Ovary (tissue), 9 donors: ENCODE data around the gene NDUFS6. TPM values are rescaled to one million over a fixed set of nuclear protein-coding genes. Genes with fewer than 3 reads are reported as not detected.

Experiments
- DNase-seq, 5 donors: peaks; one replicate each; pipeline ENCODE4 v3.0.0-alpha.2; 2019 to 2020
- H3K27ac ChIP-seq, 2 donors: fragments of 200-600 bp; one replicate each; pipeline versions ENCODE4 v1.5.1 to v1.8.0; 2019 to 2022
- H3K27me3 ChIP-seq: fragments of 200-600 bp; one replicate; pipeline ENCODE4 v1.8.0; 2022
- H3K36me3 ChIP-seq: fragments of 200-600 bp; sonication (generic); one replicate; pipeline ENCODE4 v1.5.1; 2019
- H3K4me1 ChIP-seq: one replicate; pipeline ENCODE4 v1.8.1; 2013; ENCODE audit warnings: mild to moderate bottlenecking, moderate library complexity; ENCODE audit not compliant: insufficient read depth
- H3K4me3 ChIP-seq: fragments of 200-600 bp; sonication (generic); one replicate; pipeline ENCODE4 v1.5.1; 2017
- H3K9me3 ChIP-seq, 2 donors: fragments of 200-600 bp in 1 of 2; sonication (generic) in 1 of 2; one replicate each; pipeline versions ENCODE4 v1.5.1 to v1.8.1; 2013 to 2019; ENCODE audit warnings: mild to moderate bottlenecking in 1 of 2, moderate library complexity in 1 of 2
- CTCF ChIP-seq, 3 donors: fragments of 450-650 bp in 2 of 3; fragments of 200-600 bp in 1 of 3; IDR thresholded peaks; one replicate each; pipeline versions ENCODE4 v1.5.1 to v1.8.0; 2016 to 2022; ENCODE audit warnings: antibody characterized with exemption in 3 of 3, mild to moderate bottlenecking in 1 of 3
- EP300 ChIP-seq: sonication (generic); formaldehyde crosslinking; IDR thresholded peaks from one replicate; pipeline ENCODE4 v1.6.1; 2017; ENCODE audit warnings: antibody characterized with exemption
- POLR2A ChIP-seq: fragments of 450-650 bp; IDR thresholded peaks from one replicate; pipeline ENCODE4 v1.6.1; 2017; ENCODE audit warnings: antibody characterized with exemption, mild to moderate bottlenecking, moderate library complexity
- WGBS, 3 donors: extraction: QIAGEN DNeasy Blood & Tissue Kit in 1 of 3; methylation state at CpG; one replicate each; pipeline versions ENCODE4 v1.1.5 to v1.1.7; 2013 to 2017; 5-methylcytosine and 5-hydroxymethylcytosine counted together
- intact Hi-C, 4 donors: fragments of 100-400 bp; cut with DNase I; formaldehyde crosslinking; loops; one replicate each; pipeline versions ENCODE4 v1.11.0 to v1.15.1; 2022 to 2023
- polyA plus RNA-seq, 2 donors: library from polyadenylated mRNA; stranded (reverse); fragments of 200-250 nt in 1 of 2; fragments of 350-450 nt in 1 of 2; fragmentation: Illumina TruSeq in 1 of 2; extraction: RNeasy Lipid Tissue Mini Kit (QIAGEN cat#74804) in 1 of 2; gene quantifications; one replicate each; pipeline ENCODE4 v1.2.3, GENCODE V29; 2013 to 2014
- total RNA-seq, 7 donors: library from RNA; depleted of rRNA in 2 of 7; stranded (reverse); fragments of >200 nt in 2 of 7; fragmentation: NEBNext Ultra II Directional in 3 of 7; extraction: Animal tissue kit (Norgen Biotek cat#: 25700) in 3 of 7; gene quantifications; one replicate each; pipeline versions ENCODE4 v1.1.0 to v1.2.4, GENCODE V29; 2016 to 2023
- donor health status: DM: no; HTN: no; CAD: no; lungs with moderate emphysema.
- donor health status: DM: no; HTN: no; CAD: no.
- donor health status: Bipolar disorder and iron deficiency.
- donor health status: DM: yes; HTN: yes; CAD: no.
- donor health status: DM: no; HTN: no; CAD: no.
- donor health status: DM: yes; HTN: yes; CAD: no.

NDUFS6 gene
- total and polyA plus RNA-seq, 9 donors: 16.3 to 50.8 (median 21.5) TPM

- H3K27ac ChIP-seq: no peak overlapping the region
- no peaks in the 10 kb centered on the region for H3K27me3 ChIP-seq
- H3K9me3 ChIP-seq: no peaks in the 10 kb centered on the region
- no peak overlapping the region for H3K4me3 ChIP-seq
- intact Hi-C loops: no loop called here
- TF ChIP-seq EP300 (no peak), POLR2A (no peak), CTCF (IDR thresholded peaks at IDR 0.05) (no peak)
- WGBS, 3 donors: 60 to 67% (median 61%) methylated on average over 6 of the region's 6 CpGs
- H3K36me3 ChIP-seq: no peaks in the 10 kb centered on the region
- no peak for DNase-seq
- peaks cover 2% of the 10 kb centered on the region for H3K4me1 ChIP-seq
Measured at GRCh38 chr5:1770443-1770802, 30.8 kb upstream of the NDUFS6 start.

GRCh38 chr5:1771149-1772065, 29.8 kb upstream of the NDUFS6 start:
- Histone ChIP-seq H3K36me3 (no peaks in the 10 kb centered on the region), H3K4me1 (peaks cover 2% of the 10 kb centered on the region), H3K9me3 (no peaks in the 10 kb centered on the region), H3K27ac (no peak overlapping the region), H3K27me3 (no peaks in the 10 kb centered on the region), H3K4me3 (no peak overlapping the region)
- WGBS, 3 donors: 62 to 71% (median 70%) methylated on average over 20 of the region's 20 CpGs
- no peak for DNase-seq
- intact Hi-C loops: no loop called here
- TF ChIP-seq CTCF (IDR thresholded peaks at IDR 0.05) (no peak), EP300 (no peak), POLR2A (no peak)

- Histone ChIP-seq H3K27ac (no peak overlapping the region), H3K36me3 (no peaks in the 10 kb centered on the region), H3K4me3 (no peak overlapping the region), H3K9me3 (no peaks in the 10 kb centered on the region), H3K4me1 (no peaks in the 10 kb centered on the region), H3K27me3 (no peaks in the 10 kb centered on the region)
- WGBS, 3 donors: 3 to 6% (median 5%) methylated on average over 5 of the region's 5 CpGs
- TF ChIP-seq POLR2A (no peak), EP300 (no peak), CTCF (IDR thresholded peaks at IDR 0.05) (no peak)
- DNase-seq: no peak
- intact Hi-C loops: no loop called here
Measured at GRCh38 chr5:1772634-1773033, 28.6 kb upstream of the NDUFS6 start.

- no peaks in the 10 kb centered on the region for H3K4me1 ChIP-seq
- H3K27me3 ChIP-seq: no peaks in the 10 kb centered on the region
- 88 to 90% (median 90%) methylated on average over 6 of the region's 6 CpGs for WGBS, 3 donors
- H3K4me3 ChIP-seq: no peak overlapping the region
- no peaks in the 10 kb centered on the region for H3K36me3 ChIP-seq
- DNase-seq: no peak
- H3K27ac ChIP-seq: no peak overlapping the region
- TF ChIP-seq POLR2A: no peak
- no peak for TF ChIP-seq CTCF (IDR thresholded peaks at IDR 0.05)
- TF ChIP-seq EP300: no peak
- intact Hi-C loops: no loop called here
- no peaks in the 10 kb centered on the region for H3K9me3 ChIP-seq
Measured at GRCh38 chr5:1776831-1777230, 24.4 kb upstream of the NDUFS6 start.
